HG02571 (cell line): ENCODE results near the gene POLR2L.

Experiments
- ATAC-seq: cut with Tn5 transposase; IDR thresholded peaks from one replicate; pipeline ENCODE4 v1.9.1; 2021; ENCODE audit warnings: mild to moderate bottlenecking, moderate library complexity; ENCODE audit not compliant: unreplicated experiment

Gene POLR2L

GRCh38 chr11:813456-814096 lies 28.8 kb downstream of the POLR2L start:
- ATAC-seq, result no peak

GRCh38 chr11:813072-813455 lies 29.3 kb downstream of the POLR2L start:
- no peak for ATAC-seq

- ATAC-seq, result no peak
Observed at GRCh38 chr11:812390-812789, 29.9 kb downstream of the POLR2L start.

GRCh38 chr11:811446-812245 lies 30.7 kb downstream of the POLR2L start:
- no peak for ATAC-seq

GRCh38 chr11:810040-810567 lies 32.2 kb downstream of the POLR2L start:
- ATAC-seq, result peak; percentile 4

- ATAC-seq, result peak; percentile 69
Observed at GRCh38 chr11:809287-810039, 32.9 kb downstream of the POLR2L start, which contains the start of gene RPLP2. TSS of gene RPLP2 (plus strand) at chr11:809967. CDS start at chr11:810235, 268 bp downstream.

- ATAC-seq, result no peak
Observed at GRCh38 chr11:808427-809286, 33.7 kb downstream of the POLR2L start.

- no peak for ATAC-seq
Observed at GRCh38 chr11:804599-804964, 37.7 kb downstream of the POLR2L start.

- no peak for ATAC-seq
Observed at GRCh38 chr11:803770-804598, 38.3 kb downstream of the POLR2L start.

GRCh38 chr11:803467-803742 lies 38.9 kb downstream of the POLR2L start:
- ATAC-seq, result no peak

- no peak for ATAC-seq
Observed at GRCh38 chr11:802693-803466, 39.4 kb downstream of the POLR2L start.

GRCh38 chr11:802018-802617 lies 40.2 kb downstream of the POLR2L start:
- no peak for ATAC-seq

GRCh38 chr11:801097-801780 lies 41.1 kb downstream of the POLR2L start:
- ATAC-seq, result no peak

GRCh38 chr11:800473-800872 lies 41.9 kb downstream of the POLR2L start:
- ATAC-seq, result no peak

- no peak for ATAC-seq
Observed at GRCh38 chr11:799641-800316, 42.5 kb downstream of the POLR2L start.

GRCh38 chr11:798093-798713 lies 44.1 kb downstream of the POLR2L start, which contains the start of gene SLC25A22:
TSS of gene SLC25A22 (minus strand) at chr11:798281. CDS start at chr11:795006, 3,275 bp downstream.
- ATAC-seq, result peak; percentile 49
